ENCODE data around the gene VAMP2.
A peak's percentile ranks its signal among the peaks of the same experiment; 100 is the strongest.

VAMP2 gene

GRCh38 chr17:8188263-8188839 is 25.6 kb upstream of the VAMP2 start:
- H3K9ac ChIP-seq (ENCODE audit: low read length), result peak overlapping the region; percentile 75
- no peaks in the 10 kb centered on the region for H4K20me1 ChIP-seq (ENCODE audit: low read depth, low read length)
- peak overlapping the region; percentile 84 for H3K4me3 ChIP-seq (ENCODE audit: insufficient read depth, low read length, poor library complexity, severe bottlenecking)
- H3K9me2 ChIP-seq (replicated peaks; ENCODE audit: insufficient read depth, low read length), result no peaks in the 10 kb centered on the region
- peaks cover 13% of the 10 kb centered on the region; the same call in 1 of the 2 replicates for H3K79me2 ChIP-seq (ENCODE audit: insufficient read depth, low read length)
- TF ChIP-seq EZH2phosphoT487 (conservative IDR thresholded peaks at IDR 0.05; ENCODE audit: low read length), result no peak
- TF ChIP-seq, protein P1, sequence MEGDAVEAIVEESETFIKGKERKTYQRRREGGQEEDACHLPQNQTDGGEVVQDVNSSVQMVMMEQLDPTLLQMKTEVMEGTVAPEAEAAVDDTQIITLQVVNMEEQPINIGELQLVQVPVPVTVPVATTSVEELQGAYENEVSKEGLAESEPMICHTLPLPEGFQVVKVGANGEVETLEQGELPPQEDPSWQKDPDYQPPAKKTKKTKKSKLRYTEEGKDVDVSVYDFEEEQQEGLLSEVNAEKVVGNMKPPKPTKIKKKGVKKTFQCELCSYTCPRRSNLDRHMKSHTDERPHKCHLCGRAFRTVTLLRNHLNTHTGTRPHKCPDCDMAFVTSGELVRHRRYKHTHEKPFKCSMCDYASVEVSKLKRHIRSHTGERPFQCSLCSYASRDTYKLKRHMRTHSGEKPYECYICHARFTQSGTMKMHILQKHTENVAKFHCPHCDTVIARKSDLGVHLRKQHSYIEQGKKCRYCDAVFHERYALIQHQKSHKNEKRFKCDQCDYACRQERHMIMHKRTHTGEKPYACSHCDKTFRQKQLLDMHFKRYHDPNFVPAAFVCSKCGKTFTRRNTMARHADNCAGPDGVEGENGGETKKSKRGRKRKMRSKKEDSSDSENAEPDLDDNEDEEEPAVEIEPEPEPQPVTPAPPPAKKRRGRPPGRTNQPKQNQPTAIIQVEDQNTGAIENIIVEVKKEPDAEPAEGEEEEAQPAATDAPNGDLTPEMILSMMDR (IDR thresholded peaks at IDR 0.05; ENCODE audit: insufficient read depth, low read length, poor library complexity, severe bottlenecking), result no peak
- H3K27me3 ChIP-seq (ENCODE audit: low read length), result no peaks in the 10 kb centered on the region
- peak overlapping the region; percentile 78 for H3K4me2 ChIP-seq (ENCODE audit: low read depth, low read length, poor library complexity, severe bottlenecking)
- peaks cover 32% of the 10 kb centered on the region for H3F3A ChIP-seq (ENCODE audit: insufficient read depth)
- no peaks in the 10 kb centered on the region for H3K36me3 ChIP-seq (ENCODE audit: low read length)
- H2AFZ ChIP-seq (ENCODE audit: low read depth, low read length, severe bottlenecking), result no peak overlapping the region
- H3K27ac ChIP-seq (ENCODE audit: low read depth, low read length), result peak overlapping the region; percentile 86
- no peaks in the 10 kb centered on the region for H3K9me3 ChIP-seq (ENCODE audit: insufficient read depth, low read length)

DNA sequence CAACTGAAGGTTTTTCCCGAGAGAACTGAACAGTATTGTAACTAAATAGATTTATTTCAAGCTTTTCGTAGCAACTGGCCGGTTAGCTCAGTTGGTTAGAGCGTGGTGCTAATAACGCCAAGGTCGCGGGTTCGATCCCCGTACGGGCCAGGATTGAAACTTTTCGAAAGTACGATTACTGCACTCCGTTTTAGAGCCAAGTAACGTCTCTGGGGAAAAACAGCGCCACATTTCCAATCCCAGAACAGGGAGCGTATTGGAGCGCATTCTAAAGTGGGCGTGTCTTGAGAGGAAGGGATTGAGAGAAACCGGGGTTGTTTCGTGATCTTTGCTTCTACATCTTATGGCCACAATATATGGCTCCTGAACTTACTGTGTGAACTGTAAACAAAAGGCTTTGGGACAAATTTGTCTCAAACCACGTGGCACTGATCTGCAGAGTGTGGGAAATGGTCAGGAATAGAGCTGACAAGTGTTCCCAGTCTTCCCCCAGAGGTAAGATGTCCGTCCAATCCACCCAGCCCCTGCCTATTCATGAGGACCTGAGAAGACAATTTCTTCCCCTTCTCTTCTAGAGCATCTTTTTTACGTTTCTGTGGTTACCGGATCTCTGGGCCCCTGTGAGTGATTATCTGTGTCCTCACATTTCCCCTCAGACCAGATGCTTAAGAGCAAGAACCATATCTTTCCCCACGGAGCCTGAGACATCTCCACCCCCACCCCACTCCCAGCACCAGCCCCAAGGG is 24.9 kb upstream of the VAMP2 start:
- H3K9me2 ChIP-seq (replicated peaks; ENCODE audit: insufficient read depth, low read length), result no peaks in the 10 kb centered on the region
- TF ChIP-seq EZH2phosphoT487 (conservative IDR thresholded peaks at IDR 0.05; ENCODE audit: low read length), result no peak
- TF ChIP-seq, protein P1 (IDR thresholded peaks at IDR 0.05; ENCODE audit: insufficient read depth, low read length, poor library complexity, severe bottlenecking), result no peak
- no peaks in the 10 kb centered on the region for H3K27me3 ChIP-seq (ENCODE audit: low read length)
- H2AFZ ChIP-seq (ENCODE audit: low read depth, low read length, severe bottlenecking), result no peak overlapping the region
- H3F3A ChIP-seq (ENCODE audit: insufficient read depth), result peaks cover 32% of the 10 kb centered on the region
- H3K9me3 ChIP-seq (ENCODE audit: insufficient read depth, low read length), result no peaks in the 10 kb centered on the region
- H3K4me3 ChIP-seq (ENCODE audit: insufficient read depth, low read length, poor library complexity, severe bottlenecking), result peak overlapping the region; percentile 84
- H3K36me3 ChIP-seq (ENCODE audit: low read length), result no peaks in the 10 kb centered on the region
- peaks cover 13% of the 10 kb centered on the region; the same call in 1 of the 2 replicates for H3K79me2 ChIP-seq (ENCODE audit: insufficient read depth, low read length)
- H3K27ac ChIP-seq (ENCODE audit: low read depth, low read length), result peak overlapping the region; percentile 86
- H3K9ac ChIP-seq (ENCODE audit: low read length), result peak overlapping the region; percentile 75
- H4K20me1 ChIP-seq (ENCODE audit: low read depth, low read length), result no peaks in the 10 kb centered on the region
- H3K4me2 ChIP-seq (ENCODE audit: low read depth, low read length, poor library complexity, severe bottlenecking), result peak overlapping the region; percentile 78

DNA sequence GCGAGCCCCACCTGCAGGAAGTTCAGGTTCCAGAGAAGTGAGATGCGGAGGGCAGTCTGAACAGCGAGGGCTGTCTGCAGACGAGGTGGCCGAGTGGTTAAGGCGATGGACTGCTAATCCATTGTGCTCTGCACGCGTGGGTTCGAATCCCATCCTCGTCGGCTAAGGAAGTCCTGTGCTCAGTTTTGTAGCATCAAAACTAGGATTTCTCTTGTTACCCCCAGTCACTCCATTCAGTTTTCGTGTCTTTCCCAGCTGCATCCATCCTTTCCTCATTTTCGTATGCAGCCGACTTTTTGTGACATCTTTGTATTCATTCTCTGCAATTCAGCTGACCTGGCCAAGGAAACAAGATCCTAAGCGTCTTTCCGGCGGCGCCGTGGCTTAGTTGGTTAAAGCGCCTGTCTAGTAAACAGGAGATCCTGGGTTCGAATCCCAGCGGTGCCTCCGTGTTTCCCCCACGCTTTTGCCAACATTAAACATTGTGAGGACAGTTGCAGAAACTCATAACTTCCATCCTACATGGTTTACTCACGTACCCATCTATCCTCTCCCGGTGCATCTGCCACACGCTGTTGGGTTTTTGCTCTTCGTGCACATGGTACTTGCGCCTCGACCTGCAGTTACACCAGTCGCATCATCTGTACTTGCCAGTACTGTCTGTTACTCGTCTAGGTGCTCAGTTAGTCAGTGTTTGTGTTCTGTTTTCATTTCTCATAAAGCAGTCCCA is 24.2 kb upstream of the VAMP2 start:
- Histone ChIP-seq H3F3A (ENCODE audit: insufficient read depth) (peaks cover 32% of the 10 kb centered on the region), H3K27me3 (ENCODE audit: low read length) (no peaks in the 10 kb centered on the region), H3K4me2 (ENCODE audit: low read depth, low read length, poor library complexity, severe bottlenecking) (peak overlapping the region; percentile 78), H4K20me1 (ENCODE audit: low read depth, low read length) (no peaks in the 10 kb centered on the region), H3K27ac (ENCODE audit: low read depth, low read length) (peak overlapping the region; percentile 86), H3K9me3 (ENCODE audit: insufficient read depth, low read length) (no peaks in the 10 kb centered on the region), H3K9me2 (replicated peaks; ENCODE audit: insufficient read depth, low read length) (no peaks in the 10 kb centered on the region), H2AFZ (ENCODE audit: low read depth, low read length, severe bottlenecking) (peak overlapping the region; percentile 85), H3K4me3 (ENCODE audit: insufficient read depth, low read length, poor library complexity, severe bottlenecking) (peak overlapping the region; percentile 84), H3K79me2 (ENCODE audit: insufficient read depth, low read length) (peaks cover 13% of the 10 kb centered on the region; the same call in 1 of the 2 replicates), H3K9ac (ENCODE audit: low read length) (peak overlapping the region; percentile 75), H3K36me3 (ENCODE audit: low read length) (no peaks in the 10 kb centered on the region)
- TF ChIP-seq EZH2phosphoT487 (conservative IDR thresholded peaks at IDR 0.05; ENCODE audit: low read length), result no peak
- TF ChIP-seq, protein P1 (IDR thresholded peaks at IDR 0.05; ENCODE audit: insufficient read depth, low read length, poor library complexity, severe bottlenecking), result no peak
